PFSK-1 (cell line): ENCODE measurements around the gene YIF1A.

ENCODE experiments used
- FOXP2 ChIP-seq: optimal IDR thresholded peaks from 2 replicates; pipeline ENCODE3; 2011; ENCODE audit warnings: borderline replicate concordance, control low read depth, inconsistent platforms; ENCODE audit not compliant: insufficient read depth; ENCODE audit errors: extremely low read length, extremely low read depth
- POLR2AphosphoS5 ChIP-seq: IDR thresholded peaks from 2 replicates; pipeline ENCODE4 v1.6.1; 2012; ENCODE audit warnings: low read depth, mild to moderate bottlenecking, control low read depth, low read length, moderate library complexity
- REST ChIP-seq, 2 experiments: IDR thresholded peaks; 2 replicates each; pipeline versions ENCODE4 v1.6.1 to v1.8.0; 2011 to 2012; ENCODE audit warnings: low read depth in 2 of 2, low read length in 2 of 2, control low read depth in 1 of 2, inconsistent platforms in 1 of 2, mild to moderate bottlenecking in 1 of 2, moderate library complexity in 1 of 2; ENCODE audit not compliant: insufficient read depth in 1 of 2
- SIN3A ChIP-seq: IDR thresholded peaks from 2 replicates; pipeline ENCODE4 v1.6.1; 2012; ENCODE audit warnings: mild to moderate bottlenecking, low read length, moderate library complexity, borderline replicate concordance; ENCODE audit not compliant: insufficient read depth
- TAF1 ChIP-seq: IDR thresholded peaks from 2 replicates; pipeline ENCODE4 v1.6.1; 2012; ENCODE audit warnings: low read length, control low read depth, borderline replicate concordance; ENCODE audit not compliant: insufficient read depth

GRCh38 chr11:66267379-66268243 is 21.3 kb downstream of the YIF1A start:
- TF ChIP-seq POLR2AphosphoS5, result peak; percentile 51; the same call in 1 of the 2 replicates
- TF ChIP-seq REST (IDR thresholded peaks at IDR 0.05; ENCODE audit: insufficient read depth in 1 of 2, low read depth in 2 of 2, low read length in 2 of 2), result 0 out of 4 replicates have a peak, but pooled peaks of 1 of the 2 experiments have one; percentile 19
- peak; percentile 57; the same call in 1 of the 2 replicates for TF ChIP-seq TAF1
- TF ChIP-seq SIN3A, result no peak
- no peak for TF ChIP-seq FOXP2
